Neural progenitor cell (in vitro differentiated cells): ENCODE measurements around the gene SAP30L. TPM values are rescaled to one million over a fixed set of nuclear protein-coding genes. Genes with fewer than 3 reads are reported as not detected.
A peak's percentile ranks its signal among the peaks of the same experiment; 100 is the strongest.

Source experiments
- DNase-seq: peaks from one replicate; pipeline ENCODE4 v3.0.0-alpha.2; 2016; ENCODE audit warnings: low spot score
- H2AFZ ChIP-seq: fragments of 200-600 bp; sonication (generic); replicated peaks from 2 replicates; pipeline ENCODE4 v1.6.1; 2016; ENCODE audit warnings: antibody characterized with exemption
- H3F3A ChIP-seq: fragments of 200-600 bp; sonication (generic); 2 replicates; pipeline ENCODE4 v1.6.1; 2016; ENCODE audit warnings: antibody characterized with exemption, low read depth
- H3K27ac ChIP-seq: fragments of 200-600 bp; sonication (generic); 2 replicates; pipeline ENCODE4 v1.5.1; 2016; ENCODE audit warnings: mild to moderate bottlenecking
- H3K27me3 ChIP-seq: fragments of 200-600 bp; sonication (generic); 2 replicates; pipeline ENCODE4 v1.6.1; 2016; ENCODE audit warnings: mild to moderate bottlenecking, moderate library complexity
- H3K36me3 ChIP-seq: fragments of 200-600 bp; sonication (generic); 2 replicates; pipeline ENCODE4 v1.5.1; 2016
- H3K4me1 ChIP-seq: fragments of 200-600 bp; sonication (generic); 2 replicates; pipeline ENCODE4 v1.6.1; 2016; ENCODE audit warnings: mixed run types
- H3K4me2 ChIP-seq: fragments of 200-600 bp; sonication (generic); 2 replicates; pipeline ENCODE4 v1.6.1; 2016
- H3K4me3 ChIP-seq: fragments of 200-600 bp; sonication (generic); 2 replicates; pipeline ENCODE4 v1.5.1; 2016
- H3K79me2 ChIP-seq: fragments of 200-600 bp; sonication (generic); 2 replicates; pipeline ENCODE4 v1.6.1; 2016; ENCODE audit warnings: low read depth
- H3K9ac ChIP-seq: fragments of 200-600 bp; sonication (generic); 2 replicates; pipeline ENCODE4 v1.6.1; 2016
- H3K9me3 ChIP-seq: fragments of 200-600 bp; sonication (generic); 2 replicates; pipeline ENCODE4 v1.5.1; 2016; ENCODE audit warnings: low read depth
- H4K20me1 ChIP-seq: fragments of 200-600 bp; sonication (generic); 2 replicates; pipeline ENCODE4 v1.6.1; 2016; ENCODE audit warnings: low read depth
- H3K27ac Mint-ChIP-seq: 3 replicates; pipeline ENCODE4 v1.8.0; 2021; ENCODE audit warnings: mixed read lengths
- H3K27me3 Mint-ChIP-seq: 2 replicates; pipeline ENCODE4 v1.8.0; 2022; ENCODE audit warnings: low read depth, mild to moderate bottlenecking, inconsistent platforms, moderate library complexity, mixed read lengths; ENCODE audit not compliant: insufficient read depth
- H3K36me3 Mint-ChIP-seq: 3 replicates; pipeline ENCODE4 v1.8.0; 2021; ENCODE audit warnings: mixed read lengths
- H3K4me1 Mint-ChIP-seq: 3 replicates; pipeline ENCODE4 v1.8.0; 2021; ENCODE audit warnings: mixed read lengths
- H3K4me3 Mint-ChIP-seq: 3 replicates; pipeline ENCODE4 v1.8.0; 2021; ENCODE audit warnings: mild to moderate bottlenecking, moderate library complexity, mixed read lengths
- H3K9me3 Mint-ChIP-seq: 3 replicates; pipeline ENCODE4 v1.8.0; 2020; ENCODE audit warnings: mixed read lengths
- EZH2 ChIP-seq: fragments of 200-600 bp; sonication (generic); IDR thresholded peaks from 2 replicates; pipeline ENCODE4 v1.6.1; 2017; ENCODE audit warnings: antibody characterized with exemption, mild to moderate bottlenecking, moderate library complexity
- EZH2phosphoT487 ChIP-seq: fragments of 200-600 bp; sonication (generic); IDR thresholded peaks from 2 replicates; pipeline ENCODE4 v1.6.1; 2017; ENCODE audit warnings: antibody characterized with exemption
- total RNA-seq: library from RNA; depleted of rRNA; stranded (reverse); fragments of >200 nt; gene quantifications from 2 replicates; pipeline ENCODE4 v1.2.3, GENCODE V29; 2015; ENCODE audit warnings: low replicate concordance
- TF ChIP-seq, protein P1 (sequence below): fragments of 200-600 bp; sonication (generic); IDR thresholded peaks from 2 replicates; pipeline ENCODE4 v1.5.1; 2017; ENCODE audit warnings: antibody characterized with exemption, mild to moderate bottlenecking

Gene SAP30L
- total RNA-seq, 1 donor from 2014 or later = 13.2 TPM

DNA sequence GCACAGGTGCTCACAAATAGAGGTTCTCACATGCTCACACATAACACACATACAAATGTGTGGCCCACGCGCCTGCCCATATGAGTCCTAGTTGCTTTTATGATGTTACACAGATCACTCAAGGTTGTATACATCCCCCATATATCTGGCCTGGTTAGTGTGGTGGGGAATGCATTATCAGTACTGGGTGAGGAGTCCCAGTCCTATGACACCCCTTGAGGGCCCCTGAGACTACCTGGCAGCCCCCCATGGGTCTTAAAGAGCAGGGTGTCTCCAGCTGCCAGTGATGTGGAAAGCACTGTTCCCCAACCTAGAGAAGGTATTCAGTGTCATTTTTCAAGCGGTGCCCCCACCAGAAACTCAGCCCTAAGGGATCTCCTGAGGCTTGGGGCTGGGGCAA, 35.0 kb downstream of the SAP30L start:
- Mint-ChIP-seq H3K9me3 (peaks cover 2% of the 10 kb centered on the region), H3K27me3 (peaks cover 95% of the 10 kb centered on the region), H3K27ac (no peak overlapping the region), H3K36me3 (no peaks in the 10 kb centered on the region), H3K4me3 (no peak overlapping the region), H3K4me1 (peaks cover 33% of the 10 kb centered on the region)
- Histone ChIP-seq H3K27ac (no peak overlapping the region), H4K20me1 (peaks cover 99% of the 10 kb centered on the region), H3K27me3 (peaks cover 100% of the 10 kb centered on the region), H3K4me3 (no peak overlapping the region), H2AFZ (no peak overlapping the region), H3K36me3 (no peaks in the 10 kb centered on the region), H3K9me3 (no peaks in the 10 kb centered on the region), H3K4me2 (no peak overlapping the region), H3K79me2 (no peaks in the 10 kb centered on the region), H3K9ac (no peak overlapping the region), H3K4me1 (peaks cover 25% of the 10 kb centered on the region), H3F3A (peaks cover 26% of the 10 kb centered on the region)
- TF ChIP-seq, protein P1, sequence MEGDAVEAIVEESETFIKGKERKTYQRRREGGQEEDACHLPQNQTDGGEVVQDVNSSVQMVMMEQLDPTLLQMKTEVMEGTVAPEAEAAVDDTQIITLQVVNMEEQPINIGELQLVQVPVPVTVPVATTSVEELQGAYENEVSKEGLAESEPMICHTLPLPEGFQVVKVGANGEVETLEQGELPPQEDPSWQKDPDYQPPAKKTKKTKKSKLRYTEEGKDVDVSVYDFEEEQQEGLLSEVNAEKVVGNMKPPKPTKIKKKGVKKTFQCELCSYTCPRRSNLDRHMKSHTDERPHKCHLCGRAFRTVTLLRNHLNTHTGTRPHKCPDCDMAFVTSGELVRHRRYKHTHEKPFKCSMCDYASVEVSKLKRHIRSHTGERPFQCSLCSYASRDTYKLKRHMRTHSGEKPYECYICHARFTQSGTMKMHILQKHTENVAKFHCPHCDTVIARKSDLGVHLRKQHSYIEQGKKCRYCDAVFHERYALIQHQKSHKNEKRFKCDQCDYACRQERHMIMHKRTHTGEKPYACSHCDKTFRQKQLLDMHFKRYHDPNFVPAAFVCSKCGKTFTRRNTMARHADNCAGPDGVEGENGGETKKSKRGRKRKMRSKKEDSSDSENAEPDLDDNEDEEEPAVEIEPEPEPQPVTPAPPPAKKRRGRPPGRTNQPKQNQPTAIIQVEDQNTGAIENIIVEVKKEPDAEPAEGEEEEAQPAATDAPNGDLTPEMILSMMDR = no peak
- TF ChIP-seq EZH2 (no peak), EZH2phosphoT487 (no peak)
- no peak for DNase-seq

DNA sequence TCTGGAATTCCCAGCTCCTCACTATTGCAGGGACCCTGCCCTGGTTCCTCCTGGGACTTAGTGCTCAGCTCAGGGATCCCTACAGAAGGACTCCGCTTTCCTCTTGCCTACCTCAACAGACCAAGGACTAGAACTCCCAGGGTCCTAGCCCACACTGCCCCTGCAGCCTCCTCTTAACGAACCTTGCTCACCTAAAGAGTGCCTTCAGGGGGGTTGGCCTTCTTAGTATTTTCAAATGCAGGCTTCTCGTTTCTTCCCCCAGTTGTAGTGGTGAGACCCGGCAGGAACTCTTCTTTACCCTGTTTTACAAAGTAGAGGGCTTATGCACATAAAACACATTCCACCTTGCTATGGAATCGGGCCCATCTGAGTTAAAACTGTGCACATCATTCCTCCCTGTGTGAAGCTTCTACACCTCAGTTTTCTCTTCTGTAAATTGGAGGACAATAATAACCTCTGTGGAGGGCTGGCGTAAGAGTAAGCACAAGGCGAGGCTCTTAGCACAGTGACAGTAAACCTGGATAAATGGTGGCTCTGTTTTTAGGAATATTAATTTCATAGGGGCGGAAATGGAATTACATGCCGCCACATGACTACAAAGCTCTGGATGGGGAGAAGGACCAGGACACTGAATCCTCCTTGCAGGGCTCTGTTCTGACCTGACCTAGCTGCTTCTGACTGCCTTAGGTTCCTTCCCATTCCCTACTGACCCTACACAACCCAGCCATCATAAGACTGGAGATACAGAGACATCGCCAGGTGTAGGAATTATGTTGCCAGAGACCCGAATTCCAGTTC, 36.0 kb downstream of the SAP30L start:
- Histone ChIP-seq H3K27me3 (peaks cover 100% of the 10 kb centered on the region), H4K20me1 (peaks cover 99% of the 10 kb centered on the region), H3K36me3 (no peaks in the 10 kb centered on the region), H3K4me2 (no peak overlapping the region), H3K4me1 (peaks cover 19% of the 10 kb centered on the region), H3K79me2 (no peaks in the 10 kb centered on the region), H3K9ac (no peak overlapping the region), H3F3A (peaks cover 29% of the 10 kb centered on the region), H3K4me3 (no peak overlapping the region), H3K27ac (no peak overlapping the region), H2AFZ (no peak overlapping the region), H3K9me3 (no peaks in the 10 kb centered on the region)
- Mint-ChIP-seq H3K4me1 (peaks cover 27% of the 10 kb centered on the region), H3K27ac (no peak overlapping the region), H3K4me3 (no peak overlapping the region), H3K36me3 (no peaks in the 10 kb centered on the region), H3K27me3 (peaks cover 95% of the 10 kb centered on the region), H3K9me3 (peaks cover 2% of the 10 kb centered on the region)
- no peak for DNase-seq
- no peak for TF ChIP-seq EZH2phosphoT487
- TF ChIP-seq EZH2 = no peak
- TF ChIP-seq, protein P1 = no peak

DNA sequence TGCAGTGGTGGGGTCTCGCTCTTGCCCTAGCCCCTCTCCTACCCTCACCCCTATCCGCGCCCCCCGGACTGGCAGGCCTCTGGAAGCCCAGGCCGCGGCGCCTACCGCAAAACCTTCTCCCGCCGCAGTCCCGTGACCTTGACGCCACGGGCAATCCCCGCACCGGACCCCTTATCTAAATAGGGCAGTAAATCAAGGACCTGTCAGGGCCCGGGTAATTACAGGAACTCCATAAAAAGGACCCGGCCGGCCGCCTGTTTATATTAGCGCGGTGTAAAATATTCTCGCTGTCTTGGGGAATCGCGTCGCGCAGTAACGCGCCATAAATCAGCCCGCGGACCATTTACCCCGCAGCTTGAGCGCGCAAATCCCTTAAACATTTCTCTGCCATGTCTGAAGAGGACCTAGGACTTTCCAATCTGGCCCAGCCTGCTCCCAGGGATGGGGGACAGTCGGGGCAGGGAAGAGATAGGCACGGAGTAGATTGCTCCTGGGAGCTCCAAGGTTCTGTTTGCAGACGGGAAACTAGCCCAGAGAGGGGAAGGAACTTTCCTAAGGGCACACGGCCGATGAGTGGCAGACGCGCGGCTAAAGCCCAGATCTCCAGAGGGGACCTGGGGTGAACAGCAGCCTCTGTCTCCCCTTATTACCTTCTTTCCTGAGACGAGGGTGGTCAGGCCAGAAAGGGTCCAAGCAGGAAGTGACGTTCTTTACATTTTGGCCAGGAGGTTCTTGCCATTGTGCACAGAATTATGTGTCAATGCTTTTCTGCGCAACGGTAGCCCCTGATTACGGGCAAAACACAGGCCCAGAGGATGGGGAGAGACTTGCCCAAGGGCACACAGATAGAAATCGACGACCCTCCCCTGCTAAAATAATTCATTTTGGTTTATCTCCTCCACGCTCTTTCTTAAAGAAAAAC, 37.0 kb downstream of the SAP30L start:
- Mint-ChIP-seq H3K27ac (no peak overlapping the region), H3K9me3 (peaks cover 2% of the 10 kb centered on the region), H3K36me3 (no peaks in the 10 kb centered on the region), H3K4me1 (peaks cover 20% of the 10 kb centered on the region), H3K27me3 (peaks cover 94% of the 10 kb centered on the region), H3K4me3 (no peak overlapping the region)
- TF ChIP-seq, protein P1 = no peak
- TF ChIP-seq EZH2 (peak; percentile 98), EZH2phosphoT487 (peak; percentile 96)
- H3K4me1 ChIP-seq = peaks cover 17% of the 10 kb centered on the region
- H3K9me3 ChIP-seq = no peaks in the 10 kb centered on the region
- peaks cover 100% of the 10 kb centered on the region for H3K27me3 ChIP-seq
- no peak overlapping the region for H3K9ac ChIP-seq
- no peak overlapping the region for H3K4me3 ChIP-seq
- peak; percentile 23 for DNase-seq
- H3F3A ChIP-seq = peaks cover 23% of the 10 kb centered on the region
- no peak overlapping the region for H3K4me2 ChIP-seq
- H4K20me1 ChIP-seq = peaks cover 94% of the 10 kb centered on the region
- no peaks in the 10 kb centered on the region for H3K79me2 ChIP-seq
- H2AFZ ChIP-seq = no peak overlapping the region
- no peak overlapping the region for H3K27ac ChIP-seq
- H3K36me3 ChIP-seq = no peaks in the 10 kb centered on the region
